ENCODE results near the gene RMND5A.

Gene RMND5A

DNA sequence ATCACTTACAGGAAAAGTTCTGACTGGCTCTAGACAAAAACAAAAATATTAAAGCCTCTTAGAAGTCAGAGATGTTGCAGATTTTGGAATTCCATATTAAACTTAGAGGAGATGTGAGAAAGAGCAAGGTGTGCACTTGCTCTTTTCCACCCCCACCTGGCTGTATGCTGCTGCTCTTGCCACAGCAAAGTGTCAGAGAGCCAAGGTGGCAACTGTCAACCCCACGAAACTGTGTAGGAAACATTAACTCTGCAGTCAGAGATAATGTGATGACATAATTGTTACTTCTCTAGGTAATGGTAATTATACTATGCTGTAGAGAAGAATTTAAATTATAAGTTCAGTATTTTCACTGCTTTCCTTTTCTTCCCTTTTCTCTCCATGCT lies 45.2 kb downstream of the RMND5A start:
- no peak for DNase-seq (ENCODE audit: low read depth)

DNA sequence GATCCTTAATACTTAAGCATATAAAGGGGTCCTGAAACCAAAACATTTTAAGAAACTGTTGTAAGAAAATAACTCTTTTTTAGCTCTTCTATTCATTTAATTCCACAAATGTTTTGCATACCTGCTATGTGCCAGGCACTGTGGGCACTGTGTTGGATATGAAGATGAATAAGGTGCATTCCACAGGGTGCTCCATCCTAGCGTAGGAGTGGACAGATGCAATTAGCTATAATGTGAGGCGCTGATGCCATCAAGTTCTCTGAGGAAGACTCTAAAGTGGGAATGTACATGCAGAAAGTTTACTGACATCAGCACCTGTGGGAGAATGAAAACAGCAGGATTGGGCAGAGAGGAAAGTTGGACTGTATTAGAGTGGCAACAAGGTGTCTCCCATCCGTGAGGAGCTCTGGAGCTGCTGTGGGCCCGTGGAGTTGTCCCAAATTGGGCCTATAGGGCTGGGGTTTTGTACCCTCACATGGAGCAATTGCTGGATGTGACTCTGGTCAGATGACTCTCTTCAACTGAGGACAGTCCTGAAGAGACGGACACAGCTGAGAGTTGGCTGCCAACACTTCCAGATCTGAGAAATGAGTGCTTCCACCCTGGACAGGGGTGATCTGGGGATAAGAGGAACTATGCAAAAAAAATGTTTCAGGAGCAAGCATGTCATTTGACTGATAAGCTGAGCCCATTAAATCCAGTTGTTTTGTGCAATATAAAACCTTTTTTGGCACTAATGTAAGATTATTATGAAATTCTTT lies 48.3 kb downstream of the RMND5A start:
- no peak for DNase-seq (ENCODE audit: low read depth)

DNA sequence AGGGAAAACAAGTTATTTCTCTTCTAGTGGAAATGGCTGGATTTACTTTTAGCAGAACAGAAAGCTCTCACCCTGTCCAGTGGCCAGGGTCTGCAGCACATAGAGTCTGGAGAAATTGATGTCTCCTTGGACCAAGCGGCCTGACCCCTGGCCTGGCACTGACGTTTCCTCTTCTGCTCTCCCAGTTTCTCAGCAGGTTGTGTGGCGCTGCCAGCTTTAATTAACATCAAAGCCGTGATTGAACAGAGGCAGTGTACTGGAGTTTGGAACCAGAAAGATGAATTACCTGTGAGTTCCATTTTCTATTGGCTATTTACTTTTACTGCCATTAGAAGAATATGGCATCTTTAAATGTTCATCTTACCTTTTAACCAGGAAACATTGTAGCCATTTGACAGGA lies 49.7 kb downstream of the RMND5A start:
- no peak for DNase-seq (ENCODE audit: low read depth)

DNA sequence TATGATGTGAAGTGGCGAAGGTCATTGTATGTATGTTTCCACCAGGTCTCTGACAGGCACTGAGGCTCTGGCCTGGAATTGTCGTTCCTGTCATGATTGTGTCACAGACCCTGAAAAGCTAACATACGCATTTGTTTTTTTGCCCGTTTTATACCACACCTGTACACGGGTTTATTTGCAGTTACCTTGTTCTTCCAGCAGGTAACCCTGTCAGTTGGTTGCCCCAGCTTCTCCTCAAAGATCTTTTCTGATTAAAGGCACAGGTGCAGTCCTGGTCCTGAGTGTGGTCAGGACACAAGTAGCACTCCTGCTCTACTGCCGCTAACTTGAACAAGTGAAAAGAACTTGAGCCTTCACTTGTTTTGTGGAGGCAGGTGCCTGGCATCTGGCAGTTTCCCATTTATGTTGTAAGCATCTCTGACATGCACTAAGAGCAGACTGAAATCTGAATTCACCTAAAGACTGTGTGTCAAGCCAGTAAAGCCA lies 50.8 kb downstream of the RMND5A start:
- no peak for DNase-seq (ENCODE audit: low read depth)

DNA sequence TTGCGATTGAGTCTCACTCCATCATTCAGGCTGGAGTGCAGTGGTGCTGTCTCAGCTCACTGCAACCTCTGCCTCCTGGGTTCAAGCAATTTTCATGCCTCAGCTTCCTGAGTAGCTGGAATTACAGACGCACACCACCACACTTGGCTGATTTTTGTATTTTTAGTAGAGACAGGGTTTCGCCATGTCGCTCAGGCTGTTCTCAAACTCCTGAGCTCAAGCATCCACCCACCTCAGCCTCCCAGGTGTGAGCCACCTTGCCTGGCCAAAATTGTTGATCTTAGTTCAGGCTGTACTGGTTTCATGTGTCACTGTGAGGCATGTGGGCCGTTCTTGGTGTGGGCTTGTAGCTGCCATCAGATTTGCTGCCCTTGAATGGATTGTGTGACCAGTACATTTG lies 52.5 kb downstream of the RMND5A start:
- DNase-seq (ENCODE audit: low read depth): no peak

DNA sequence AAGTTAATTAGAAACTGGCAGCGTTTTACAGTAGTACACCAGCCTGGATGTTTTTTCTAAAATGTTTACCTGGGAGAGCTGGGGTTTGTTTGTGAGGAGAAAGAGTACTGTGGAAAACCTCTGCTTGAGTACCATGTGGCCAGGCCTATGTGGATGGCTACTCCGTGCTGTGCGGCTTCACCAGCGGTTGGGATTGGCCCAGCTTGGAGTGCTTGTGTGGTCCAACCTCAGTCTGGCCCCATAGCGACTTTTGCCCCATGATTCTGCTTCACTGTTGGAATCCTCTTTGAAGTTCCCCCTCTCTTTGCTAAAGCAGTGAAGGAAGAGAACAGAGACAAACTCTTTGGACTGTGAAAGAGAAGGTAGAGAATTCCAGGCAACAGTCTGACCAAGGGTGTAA lies 54.8 kb downstream of the RMND5A start:
- no peak for DNase-seq (ENCODE audit: low read depth)

DNA sequence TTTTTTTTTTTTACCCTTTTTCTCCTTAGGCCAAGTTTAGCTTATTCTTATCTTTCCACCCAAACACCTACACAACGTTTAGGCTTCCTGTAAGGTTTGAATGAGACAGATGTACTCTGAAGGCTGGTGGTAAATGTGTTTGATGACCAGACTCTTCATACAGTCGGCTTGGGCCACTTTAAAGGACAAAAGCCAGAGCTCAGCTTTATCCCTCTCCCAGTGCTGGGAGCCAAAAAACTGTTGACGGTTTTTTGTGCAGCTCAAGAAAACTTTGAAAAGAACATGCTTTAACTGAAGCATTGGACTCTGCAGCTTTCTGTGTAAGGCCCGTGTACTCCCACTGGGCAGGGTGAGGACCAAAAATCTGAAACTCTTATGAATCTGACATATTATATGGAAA lies 55.2 kb downstream of the RMND5A start:
- DNase-seq (ENCODE audit: low read depth): no peak

DNA sequence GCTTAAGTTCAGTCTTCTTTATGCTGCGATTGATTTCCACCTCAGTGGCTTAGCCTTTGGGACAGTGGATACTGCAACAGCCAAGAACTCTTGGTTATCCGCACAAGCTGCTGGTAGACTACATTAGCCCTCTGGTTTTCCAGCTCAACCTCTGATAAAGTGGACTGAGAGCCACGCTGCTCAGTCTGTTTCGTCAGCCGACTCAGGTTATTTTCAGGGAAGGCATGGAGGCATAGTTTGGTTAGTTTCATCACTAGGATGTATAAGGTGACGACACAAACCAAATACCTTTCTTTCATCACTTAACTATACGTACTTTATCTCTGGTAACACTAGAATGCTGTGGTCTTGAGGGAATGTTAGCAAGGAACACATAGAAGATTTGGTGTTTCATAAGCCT lies 56.4 kb downstream of the RMND5A start:
- no peak for DNase-seq (ENCODE audit: low read depth)

DNA sequence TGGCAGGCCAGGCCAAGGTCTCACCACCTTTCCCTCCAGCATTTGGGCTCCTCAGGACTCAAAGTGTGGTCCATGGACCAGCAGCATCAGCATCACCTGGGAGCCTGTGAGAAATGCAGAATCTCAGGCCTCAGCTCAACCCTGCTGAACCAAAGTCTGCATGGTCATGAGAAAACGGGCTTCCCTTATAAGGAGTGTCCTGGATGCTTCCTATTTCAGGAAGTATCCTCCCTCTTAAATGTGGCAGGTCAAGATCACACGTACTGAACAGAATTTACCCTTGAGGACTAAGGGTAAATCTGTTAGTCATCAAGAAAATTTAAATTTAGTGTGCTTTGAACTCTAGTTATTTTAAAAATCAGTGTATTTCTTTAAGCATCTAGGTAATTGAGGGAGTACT lies 58.9 kb downstream of the RMND5A start:
- DNase-seq (ENCODE audit: low read depth): no peak

DNA sequence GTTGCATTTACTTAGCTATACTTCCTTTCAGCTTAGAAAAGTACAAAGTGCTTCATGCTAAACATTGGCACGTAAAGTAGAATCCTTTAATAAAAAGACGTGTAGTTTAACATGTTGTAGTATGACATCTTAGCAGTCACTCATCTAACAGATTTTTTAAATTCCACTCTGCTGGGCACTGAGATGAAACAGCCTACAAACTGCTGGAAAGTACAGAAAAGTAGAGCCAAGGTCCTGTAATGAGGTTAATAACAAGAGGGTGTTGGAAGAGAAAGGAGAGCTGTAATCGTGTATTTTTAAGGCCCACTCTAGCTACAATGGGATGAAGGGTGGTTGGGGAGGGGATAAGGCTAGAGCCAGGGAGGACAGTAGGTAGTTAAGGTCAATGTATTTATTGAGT lies 59.9 kb downstream of the RMND5A start:
- no peak for DNase-seq (ENCODE audit: low read depth)

DNA sequence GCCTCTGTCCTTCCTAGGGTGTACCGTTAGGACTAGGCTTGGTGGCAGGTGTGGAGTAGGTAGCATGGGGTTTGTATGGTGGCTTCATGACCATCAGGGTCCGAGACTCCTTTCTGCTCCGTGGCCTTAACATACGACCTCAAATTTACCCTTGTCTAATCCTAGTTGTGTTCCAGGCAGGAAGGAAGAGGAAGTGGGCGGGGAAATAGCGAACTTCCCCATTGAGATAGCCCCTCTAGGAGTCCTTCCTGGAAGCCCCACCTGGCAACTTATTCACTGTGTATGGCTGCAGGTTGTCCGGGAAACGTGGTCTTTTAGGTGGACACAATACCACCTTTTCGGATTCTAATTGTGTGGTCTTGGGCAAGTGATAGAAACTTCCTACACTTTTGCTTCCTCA lies 61.3 kb downstream of the RMND5A start:
- no peak for DNase-seq (ENCODE audit: low read depth)

DNA sequence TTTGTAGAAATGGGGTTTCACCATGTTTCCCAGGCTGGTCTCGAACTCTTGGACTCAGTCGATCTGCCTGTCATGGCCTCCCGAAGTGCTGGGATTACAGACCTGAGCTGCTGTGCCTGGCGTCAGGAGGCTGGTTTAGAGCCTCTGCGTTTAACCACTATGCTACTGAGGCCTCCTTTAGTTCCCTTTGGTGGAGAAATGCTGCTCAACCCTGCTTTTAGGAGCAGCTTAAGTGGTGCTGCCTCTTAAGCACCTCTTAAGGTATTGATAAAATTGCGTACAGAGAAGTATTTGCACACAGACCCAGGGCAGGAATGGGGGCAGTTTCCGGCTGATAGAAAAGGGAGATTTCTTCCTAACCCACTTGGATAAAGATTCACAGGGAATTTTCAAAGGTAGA lies 62.7 kb downstream of the RMND5A start:
- DNase-seq (ENCODE audit: low read depth): no peak

DNA sequence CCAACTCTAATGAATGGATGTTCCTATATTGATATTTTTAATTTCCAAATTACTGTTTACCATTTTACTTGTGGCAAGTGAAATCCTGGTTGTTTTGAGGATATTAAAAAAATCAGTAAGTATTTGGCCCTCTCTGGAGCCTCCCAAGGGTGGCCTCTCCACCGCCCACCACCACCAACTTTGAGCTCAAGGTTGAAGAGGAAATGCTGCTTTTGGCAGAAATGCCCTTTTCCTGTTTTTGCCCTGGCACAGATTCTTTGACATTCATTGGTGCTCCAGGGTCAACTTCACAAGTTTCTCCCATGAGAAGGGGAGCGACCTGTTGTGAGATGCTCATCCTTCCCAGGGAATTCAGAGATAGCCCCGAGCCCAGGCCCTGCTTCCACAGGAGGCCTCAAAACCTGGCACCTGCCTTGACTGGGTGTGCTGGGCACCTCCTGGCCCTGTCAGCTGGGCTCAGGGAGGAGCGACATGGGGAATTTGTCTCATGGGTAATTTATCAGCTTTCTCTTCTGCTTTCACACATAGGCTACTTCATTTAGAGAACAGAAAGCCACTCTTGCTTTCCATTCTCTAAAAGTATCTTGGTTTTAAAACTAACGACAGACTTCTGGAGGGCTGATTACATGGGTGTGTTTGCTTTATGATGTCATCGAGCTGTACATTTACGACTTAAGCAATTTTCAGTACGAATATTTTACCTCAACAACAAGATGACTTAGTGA lies 63.7 kb downstream of the RMND5A start:
- no peak for DNase-seq (ENCODE audit: low read depth)

DNA sequence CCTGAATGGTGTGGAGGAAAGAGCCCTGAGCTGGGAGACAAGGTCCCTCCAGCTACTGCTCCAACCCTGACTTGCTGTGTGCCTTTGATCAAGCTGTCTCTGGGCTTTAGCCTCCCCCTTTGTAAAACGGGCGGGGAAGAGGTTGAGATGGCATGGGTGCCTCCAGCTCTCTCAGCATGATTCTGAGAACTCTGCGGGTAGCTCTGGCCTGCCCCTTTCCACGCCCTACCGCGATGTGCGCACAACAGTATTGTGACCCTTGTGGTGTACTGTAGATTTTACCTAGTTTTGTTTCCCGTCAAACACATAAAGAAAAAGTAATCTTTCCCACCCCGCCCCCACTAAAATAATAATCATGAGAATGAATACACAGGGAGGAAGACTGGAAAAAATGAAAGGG lies 65.4 kb downstream of the RMND5A start:
- no peak for DNase-seq (ENCODE audit: low read depth)

DNA sequence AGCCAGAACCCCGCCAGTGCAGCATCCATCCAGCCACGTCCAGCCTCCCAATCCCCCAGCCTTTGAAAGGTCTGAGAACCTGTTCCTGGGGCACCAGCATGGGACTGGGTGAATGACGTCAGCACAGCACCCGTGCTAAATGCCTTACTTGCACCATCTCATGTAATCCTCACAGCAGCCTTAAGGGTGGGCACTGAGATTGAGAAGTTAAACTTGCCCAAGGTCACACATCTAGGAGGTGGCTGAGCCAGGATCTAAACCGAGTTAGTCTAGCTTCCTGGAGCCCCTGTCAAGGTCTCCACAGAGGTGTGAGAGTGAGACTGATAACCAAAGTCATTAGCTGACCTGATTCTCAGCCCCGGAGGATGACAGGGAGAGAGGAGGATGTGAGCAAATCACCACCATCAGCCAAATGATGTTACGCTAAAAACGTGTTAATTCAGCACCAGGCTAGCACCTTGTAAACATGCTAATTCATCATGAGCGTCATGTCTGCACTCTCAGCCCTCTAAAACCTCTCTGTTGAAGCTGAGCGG lies 66.0 kb downstream of the RMND5A start:
- DNase-seq (ENCODE audit: low read depth): no peak

DNA sequence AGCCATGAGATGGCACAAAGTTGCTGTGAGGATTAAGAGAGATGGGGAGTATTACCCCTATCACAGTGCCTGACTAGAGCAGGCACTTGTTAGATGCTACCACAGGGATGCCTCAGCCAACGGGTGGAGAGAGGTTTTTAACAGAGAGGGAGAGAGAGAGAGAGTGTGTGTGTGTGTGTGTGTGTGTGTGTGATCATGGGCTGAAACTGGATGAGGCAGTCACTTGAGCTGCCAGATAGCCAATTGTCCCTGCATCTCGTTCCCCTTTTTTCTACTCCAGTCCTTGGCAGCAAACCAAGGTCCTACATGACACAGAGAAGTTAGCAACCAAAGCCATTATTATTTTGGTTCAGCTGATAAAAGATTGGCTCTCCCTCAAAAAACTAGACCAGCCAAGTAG lies 67.6 kb downstream of the RMND5A start:
- no peak for DNase-seq (ENCODE audit: low read depth)

DNA sequence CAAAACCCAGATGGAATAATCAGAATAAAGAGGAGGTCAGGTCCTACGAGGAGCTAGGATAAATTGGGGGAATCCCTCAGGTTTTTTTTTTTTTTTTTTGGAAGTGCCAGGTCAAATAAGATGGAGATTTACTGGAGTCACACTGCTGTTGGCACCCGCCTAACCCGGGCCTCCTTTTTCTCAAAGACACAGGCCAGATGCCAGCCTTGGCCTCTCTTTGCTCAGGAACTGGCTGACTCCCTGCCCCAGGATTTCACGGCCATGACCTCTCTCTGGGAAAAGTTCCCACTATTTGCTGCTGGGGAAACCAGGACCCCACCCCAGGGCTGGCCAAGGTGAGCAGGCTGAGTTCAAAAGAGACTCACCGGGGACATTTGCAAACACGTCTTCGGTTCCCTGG lies 68.1 kb downstream of the RMND5A start:
- no peak for DNase-seq (ENCODE audit: low read depth)

DNA sequence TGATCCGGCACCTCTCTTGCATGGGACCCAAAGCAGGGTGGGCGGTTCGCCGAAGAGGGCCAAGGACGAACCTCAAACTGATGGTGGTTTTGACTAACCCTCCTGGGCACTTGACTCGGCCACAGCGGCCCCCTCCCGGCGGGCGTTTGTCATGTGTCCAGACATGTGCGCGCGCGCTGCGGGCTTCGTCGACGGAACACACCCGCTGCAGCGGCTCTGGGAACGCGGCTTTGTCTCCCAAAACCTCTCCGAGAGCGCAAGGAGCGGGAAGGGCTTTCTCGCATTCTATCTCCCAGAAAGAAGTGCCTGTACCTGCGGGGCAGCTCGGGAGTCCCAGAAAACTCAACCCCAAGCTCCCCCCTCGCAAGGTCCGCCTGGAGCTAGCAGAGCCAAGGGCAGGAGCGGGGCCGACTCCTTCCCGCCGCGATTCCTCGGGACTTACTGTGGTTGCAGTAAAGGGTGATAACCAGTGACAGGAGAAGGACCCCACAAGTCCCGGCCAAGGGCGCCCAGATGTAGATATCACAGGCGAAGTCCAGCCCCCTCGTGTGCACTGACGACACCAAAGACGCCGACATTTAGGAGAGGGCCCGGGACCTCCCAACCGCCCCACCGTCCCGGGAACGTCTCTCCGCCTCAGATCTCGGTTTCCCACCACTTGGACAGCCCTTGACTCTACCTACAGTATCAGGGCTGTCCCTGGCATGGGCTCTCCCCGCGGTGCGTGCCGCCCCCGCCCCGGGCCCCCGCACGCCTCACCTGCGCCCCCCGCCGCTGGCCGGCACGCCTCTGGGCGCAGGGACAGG lies 69.0 kb downstream of the RMND5A start:
- no peak for DNase-seq (ENCODE audit: low read depth)

DNA sequence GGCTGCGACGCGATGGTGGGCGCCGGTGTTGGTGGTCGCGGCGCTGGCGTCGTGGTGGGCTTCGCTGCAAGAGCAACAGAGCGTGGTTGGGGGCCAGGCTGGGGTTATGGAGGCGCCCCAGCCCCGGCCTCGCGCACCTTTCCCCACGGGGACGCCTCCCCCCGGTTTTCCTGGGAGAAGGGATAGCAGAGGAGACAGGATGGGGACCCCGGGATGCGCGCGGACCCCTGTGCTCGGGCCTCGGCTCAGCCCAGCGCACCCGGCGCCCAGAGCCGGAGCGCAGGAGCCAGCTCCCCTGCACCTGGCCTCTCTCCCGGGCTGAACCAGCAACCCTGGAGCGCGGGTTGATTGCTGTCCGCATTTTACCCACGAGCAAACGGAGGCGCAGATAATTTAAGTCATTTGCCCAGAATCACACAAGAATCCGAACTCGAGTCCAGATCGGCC lies 69.6 kb downstream of the RMND5A start:
- no peak for DNase-seq (ENCODE audit: low read depth)

DNA sequence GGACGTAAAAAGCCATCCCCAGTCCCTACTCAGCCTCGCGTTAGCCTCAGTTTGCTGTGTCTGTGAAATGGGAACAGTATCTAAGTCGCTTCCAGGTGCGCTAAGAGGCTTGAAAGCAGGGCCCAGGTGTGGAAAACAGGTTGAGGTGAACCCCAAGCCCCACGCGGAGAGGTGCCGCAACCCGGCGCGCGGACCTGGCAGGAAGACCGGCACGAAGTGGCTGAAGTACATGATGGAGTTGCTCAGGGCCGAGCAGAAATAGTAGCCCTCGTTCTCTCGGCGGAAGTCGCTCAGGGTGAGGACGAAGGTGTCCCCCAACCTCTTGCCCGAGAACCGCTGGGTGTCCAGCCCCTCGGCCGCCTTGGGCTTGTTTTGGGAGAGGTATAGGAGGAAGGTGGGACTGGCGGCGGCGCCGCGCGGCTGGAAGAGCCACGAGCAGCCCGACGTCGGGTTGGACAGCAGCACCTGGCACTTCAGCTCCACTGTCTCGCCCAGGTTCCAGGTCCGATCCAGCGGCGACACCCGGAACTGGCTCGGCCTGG lies 70.1 kb downstream of the RMND5A start:
- DNase-seq (ENCODE audit: low read depth): no peak

DNA sequence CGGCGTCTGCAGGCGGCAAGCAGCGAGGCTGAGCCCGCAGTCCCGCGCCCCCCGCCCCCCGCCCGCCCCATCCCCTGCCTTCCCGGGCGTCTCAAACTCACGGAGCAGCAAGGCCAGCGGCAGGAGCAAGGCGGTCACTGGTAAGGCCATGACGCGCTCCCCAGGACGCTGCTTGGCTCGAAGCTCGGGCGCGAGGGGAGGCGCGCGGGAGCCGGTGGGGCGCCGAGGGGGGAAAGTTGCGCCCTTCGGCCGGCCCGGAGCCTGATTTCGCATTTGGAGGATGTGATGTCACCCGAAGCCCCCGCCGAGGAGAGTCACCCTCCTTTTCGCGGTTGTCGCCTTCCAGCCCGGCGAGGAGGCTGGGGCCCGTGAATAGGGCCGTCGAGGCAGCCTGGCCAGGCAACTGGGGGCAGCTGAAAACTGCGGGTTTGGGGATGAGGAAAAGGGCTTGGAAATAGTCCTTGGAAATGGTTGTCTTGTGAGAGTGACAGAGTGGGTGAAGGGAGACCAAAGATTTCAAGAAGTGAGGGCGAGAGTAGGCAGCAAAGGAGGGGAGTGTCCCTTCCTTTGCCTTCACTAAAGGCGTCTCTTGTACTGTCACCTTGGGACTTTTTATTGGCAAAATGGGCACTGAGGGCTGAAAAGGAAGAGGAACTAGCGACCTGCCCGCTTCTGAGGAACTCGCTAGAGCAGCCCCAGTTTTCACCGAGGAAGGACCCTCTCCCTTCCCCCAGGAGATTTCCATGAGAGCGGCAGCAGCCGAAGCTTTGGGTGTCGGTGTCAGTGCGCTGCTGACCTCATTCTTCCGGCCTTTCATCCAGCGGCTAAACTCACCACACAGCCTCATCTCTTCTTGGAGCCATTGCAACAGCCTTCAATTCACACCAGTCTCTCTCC lies 70.8 kb downstream of the RMND5A start, which contains the start of gene CD8A:
CD8A (minus strand) TSS at position 238 of the 897 bp plus-strand sequence; CDS start at position 150, 88 bp downstream.
- DNase-seq (ENCODE audit: low read depth): no peak

Measured in stimulated activated CD4-positive, alpha-beta T cell treated with anti-CD3 and anti-CD28 coated beads, Interleukin-2, amount 100 ng/mL, for 4 hours (primary cell).